GM19240 (cell line): ENCODE measurements around the gene AGTPBP1.
"Not testable (repeated sequence)": the region's sequence is repeated elsewhere in the genome, so short reads cannot be mapped to it uniquely, and the experiment has no call there.

ENCODE experiments used
- DNase-seq: peaks from one replicate; pipeline ENCODE4 v3.0.0; 2011; ENCODE audit warnings: low spot score; ENCODE audit not compliant: insufficient read length

The AGTPBP1 gene

GRCh38 chr9:85717818-85718217 lies 23.9 kb downstream of the AGTPBP1 start:
- DNase-seq, result not testable (repeated sequence)

- DNase-seq, result no peak
These were observed 24.5 kb downstream of the AGTPBP1 start for GRCh38 chr9:85717220-85717619.

- no peak for DNase-seq
These were observed 25.5 kb downstream of the AGTPBP1 start for GRCh38 chr9:85716031-85716877.

GRCh38 chr9:85715587-85715986 lies 26.2 kb downstream of the AGTPBP1 start:
- no peak for DNase-seq

GRCh38 chr9:85713897-85714296 lies 27.9 kb downstream of the AGTPBP1 start:
- no peak for DNase-seq

GRCh38 chr9:85704744-85705143 lies 37.0 kb downstream of the AGTPBP1 start:
- no peak for DNase-seq

GRCh38 chr9:85703398-85703797 lies 38.4 kb downstream of the AGTPBP1 start:
- DNase-seq, result no peak

- DNase-seq, result no peak
These were observed 38.9 kb downstream of the AGTPBP1 start for GRCh38 chr9:85702726-85703289.

- DNase-seq, result no peak
These were observed 39.6 kb downstream of the AGTPBP1 start for GRCh38 chr9:85702191-85702590.

GRCh38 chr9:85700330-85700729 lies 41.4 kb downstream of the AGTPBP1 start:
- no peak for DNase-seq

- no peak for DNase-seq
These were observed 53.4 kb downstream of the AGTPBP1 start for GRCh38 chr9:85688361-85688760.

- no peak for DNase-seq
These were observed 56.7 kb downstream of the AGTPBP1 start for GRCh38 chr9:85685081-85685480.

- DNase-seq, result no peak
These were observed 65.0 kb downstream of the AGTPBP1 start for GRCh38 chr9:85676790-85677189.

GRCh38 chr9:85667374-85667773 lies 74.4 kb downstream of the AGTPBP1 start:
- DNase-seq, result no peak

GRCh38 chr9:85666086-85666485 lies 75.7 kb downstream of the AGTPBP1 start:
- DNase-seq, result no peak

- no peak for DNase-seq
These were observed 79.2 kb downstream of the AGTPBP1 start for GRCh38 chr9:85662573-85662972.

GRCh38 chr9:85658716-85659115 lies 83.0 kb downstream of the AGTPBP1 start:
- DNase-seq, result no peak

GRCh38 chr9:85653153-85653552 lies 88.6 kb downstream of the AGTPBP1 start:
- DNase-seq, result no peak

GRCh38 chr9:85647571-85647970 lies 94.2 kb downstream of the AGTPBP1 start:
- DNase-seq, result no peak

GRCh38 chr9:85645909-85646627 lies 95.7 kb downstream of the AGTPBP1 start:
- DNase-seq, result no peak

GRCh38 chr9:85640425-85640824 lies 101.3 kb downstream of the AGTPBP1 start:
- DNase-seq, result no peak

GRCh38 chr9:85639675-85640186 lies 102.0 kb downstream of the AGTPBP1 start:
- no peak for DNase-seq
